ENCODE data around the gene ZMIZ2.

- TF ChIP-seq POLR2A (IDR thresholded peaks at IDR 0.05): no peak
- TF ChIP-seq CTCF (IDR thresholded peaks at IDR 0.05): no peak
These were observed 17.8 kb downstream of the ZMIZ2 start for GRCh38 chr7:44766416-44766801.
